GM10266 (cell line): ENCODE results near the gene KCNIP1.

Experiments
- DNase-seq: peaks from one replicate; pipeline ENCODE4 v3.0.0; 2012; ENCODE audit errors: extremely low spot score
- TF ChIP-seq, protein P1 (sequence below): IDR thresholded peaks from 2 replicates; pipeline ENCODE4 v1.5.1; 2012; ENCODE audit warnings: mild to moderate bottlenecking, low read depth; ENCODE audit not compliant: control insufficient read depth, insufficient read depth; ENCODE audit errors: missing control alignments

Gene KCNIP1

DNA sequence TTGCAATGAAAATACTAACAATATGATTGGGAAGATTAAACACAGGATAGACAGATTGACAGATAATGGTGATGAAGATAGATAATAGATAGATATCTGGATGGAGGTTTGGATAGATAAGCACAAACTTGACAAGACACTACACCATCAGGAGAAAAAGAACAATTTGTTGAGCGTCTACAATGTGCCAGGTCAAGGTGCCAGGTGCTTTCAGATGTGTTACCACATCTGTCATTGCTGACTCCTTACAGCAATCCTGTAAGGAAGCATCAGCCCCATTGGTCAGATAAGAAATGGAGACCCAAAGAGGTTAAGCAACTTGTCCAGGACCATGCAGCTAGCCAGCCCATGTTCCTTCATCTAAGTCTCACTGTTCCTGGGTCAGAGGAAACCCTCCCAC lies 278.1 kb downstream of the KCNIP1 start:
- DNase-seq: no peak
- TF ChIP-seq, protein P1, sequence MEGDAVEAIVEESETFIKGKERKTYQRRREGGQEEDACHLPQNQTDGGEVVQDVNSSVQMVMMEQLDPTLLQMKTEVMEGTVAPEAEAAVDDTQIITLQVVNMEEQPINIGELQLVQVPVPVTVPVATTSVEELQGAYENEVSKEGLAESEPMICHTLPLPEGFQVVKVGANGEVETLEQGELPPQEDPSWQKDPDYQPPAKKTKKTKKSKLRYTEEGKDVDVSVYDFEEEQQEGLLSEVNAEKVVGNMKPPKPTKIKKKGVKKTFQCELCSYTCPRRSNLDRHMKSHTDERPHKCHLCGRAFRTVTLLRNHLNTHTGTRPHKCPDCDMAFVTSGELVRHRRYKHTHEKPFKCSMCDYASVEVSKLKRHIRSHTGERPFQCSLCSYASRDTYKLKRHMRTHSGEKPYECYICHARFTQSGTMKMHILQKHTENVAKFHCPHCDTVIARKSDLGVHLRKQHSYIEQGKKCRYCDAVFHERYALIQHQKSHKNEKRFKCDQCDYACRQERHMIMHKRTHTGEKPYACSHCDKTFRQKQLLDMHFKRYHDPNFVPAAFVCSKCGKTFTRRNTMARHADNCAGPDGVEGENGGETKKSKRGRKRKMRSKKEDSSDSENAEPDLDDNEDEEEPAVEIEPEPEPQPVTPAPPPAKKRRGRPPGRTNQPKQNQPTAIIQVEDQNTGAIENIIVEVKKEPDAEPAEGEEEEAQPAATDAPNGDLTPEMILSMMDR: no peak

DNA sequence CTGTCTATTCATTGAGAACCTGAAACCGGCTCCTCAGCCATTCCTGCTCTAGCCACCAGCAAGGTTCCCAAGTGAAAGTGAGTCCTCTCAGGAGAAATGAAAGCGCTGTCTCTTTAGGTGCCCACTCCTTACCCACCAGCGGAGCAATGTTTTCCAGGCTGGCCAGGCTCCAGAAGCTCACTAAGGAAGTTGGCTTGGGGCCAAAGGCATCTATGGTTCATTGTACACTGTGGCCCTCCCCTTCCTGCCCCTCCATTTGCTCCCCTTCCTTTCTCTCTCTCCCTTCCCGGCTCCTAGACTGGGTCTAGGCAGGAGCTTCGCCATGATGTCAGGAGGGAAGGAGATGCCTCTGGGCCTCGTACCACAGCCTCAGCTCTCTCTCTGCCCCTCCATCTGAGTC lies 278.6 kb downstream of the KCNIP1 start:
- TF ChIP-seq, protein P1: no peak
- no peak for DNase-seq

DNA sequence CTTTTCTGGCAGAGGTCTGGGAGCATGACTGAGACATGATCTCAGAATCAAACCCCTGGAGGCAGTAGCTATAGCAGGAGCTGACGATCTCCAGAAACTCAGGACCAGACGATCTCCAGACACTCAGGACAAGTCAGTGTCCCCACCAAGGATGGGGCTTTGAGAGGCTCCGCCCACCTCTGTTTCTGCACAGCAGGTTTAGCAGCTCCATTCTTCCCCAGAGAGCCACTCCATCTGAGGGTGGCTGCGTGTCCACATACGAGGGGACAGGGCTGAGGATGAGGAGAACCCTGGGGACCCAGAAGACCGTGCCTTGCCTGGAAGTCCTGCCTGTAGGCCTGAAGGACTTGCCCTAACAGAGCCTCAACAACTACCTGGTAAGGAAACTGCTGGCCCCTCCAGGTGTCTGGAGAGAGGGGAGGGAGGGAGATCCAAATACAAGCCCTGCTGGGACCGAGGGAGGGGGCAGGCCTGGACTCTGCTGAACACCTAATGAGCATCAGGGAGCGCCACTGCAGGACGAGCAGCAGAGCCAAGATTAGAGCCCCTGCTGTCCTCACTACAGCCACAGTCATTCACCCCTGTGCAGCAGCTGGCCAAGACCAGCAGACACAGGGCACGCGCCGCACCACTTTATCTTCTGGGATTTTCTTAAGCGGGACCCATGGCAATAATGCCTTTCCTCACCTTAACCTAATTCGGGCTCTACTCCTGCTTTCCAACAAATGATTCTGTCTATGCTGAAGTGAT lies 279.9 kb downstream of the KCNIP1 start, which contains the start of gene GABRP:
TSS of gene GABRP (plus strand) at position 228 of the 750 bp plus-strand sequence. CDS start 4,891 bp downstream, outside the sequence.
- TF ChIP-seq, protein P1: no peak

DNA sequence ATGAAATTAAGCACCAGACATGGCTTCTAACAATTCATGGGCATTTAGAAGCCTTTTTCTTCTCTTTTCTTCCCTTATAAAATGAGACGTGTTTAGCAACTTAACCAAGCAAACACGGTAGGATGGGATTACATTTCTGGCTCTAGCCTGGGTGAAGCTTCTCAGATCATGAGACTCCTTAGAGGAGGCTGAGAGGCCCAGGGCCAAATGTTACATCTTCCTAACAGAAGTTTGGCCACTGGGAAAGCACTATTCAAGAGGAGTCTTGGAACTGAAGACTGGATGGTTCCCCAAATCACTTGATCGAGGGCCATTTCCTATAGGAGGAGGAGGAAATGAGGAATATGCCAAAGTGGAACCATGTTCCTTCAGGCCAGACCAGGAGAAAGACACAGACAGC lies 281.6 kb downstream of the KCNIP1 start:
- DNase-seq: no peak
- TF ChIP-seq, protein P1: no peak

More for the DNA sequence above, 279.9 kb downstream of the KCNIP1 start, which contains the start of gene GABRP:
- DNase-seq: no peak
